ENCODE data around the gene CAMK2G.
A peak's percentile ranks its signal among the peaks of the same experiment; 100 is the strongest.

- TF ChIP-seq EP300 (IDR thresholded peaks at IDR 0.05; ENCODE audit: borderline replicate concordance) (no peak), CREB1 (IDR thresholded peaks at IDR 0.05; ENCODE audit: low read depth) (no peak), CEBPB (IDR thresholded peaks at IDR 0.05) (no peak), EGR1 (IDR thresholded peaks at IDR 0.05) (no peak), FOXM1 (IDR thresholded peaks at IDR 0.05; ENCODE audit: borderline replicate concordance, low read depth) (no peak), RAD21 (IDR thresholded peaks at IDR 0.05; ENCODE audit: low read depth) (no peak), TAF1 (IDR thresholded peaks at IDR 0.05; ENCODE audit: low read depth) (no peak), REST (IDR thresholded peaks at IDR 0.05; ENCODE audit: low read depth) (no peak), ZBTB7A (IDR thresholded peaks at IDR 0.05; ENCODE audit: low read depth) (0 out of 2 replicates have a peak, but pooled peaks have one; percentile 19)
These were observed 42.6 kb upstream of the CAMK2G start for GRCh38 chr10:73916761-73917470.
